CD8-positive, alpha-beta memory T cell (primary cell): ENCODE measurements around the gene CLCN7. TPM values are rescaled to one million over a fixed set of nuclear protein-coding genes. Genes with fewer than 3 reads are reported as not detected.

Experiments
- CTCF ChIA-PET: fragments of 350-600 bp; sonication (Branson Sonifier 250); formaldehyde crosslinking; loops from one replicate; lab custom pipeline; 2021; ENCODE audit warnings: antibody characterized with exemption; lab: Charles Lee
- POLR2A ChIA-PET: fragments of 350-600 bp; sonication (Branson Sonifier 250); formaldehyde crosslinking; loops from one replicate; lab custom pipeline; 2021; ENCODE audit warnings: antibody characterized with exemption; lab: Charles Lee
- DNase-seq, 5 donors: peaks; one replicate each; pipeline versions ENCODE4 v3.0.0 to v3.0.0-alpha.2; 2020 to 2022; ENCODE audit warnings: mixed read lengths in 1 of 5
- H3K27ac ChIP-seq: one replicate; pipeline ENCODE4 v1.7.0; 2013; ENCODE audit warnings: low read depth, mild to moderate bottlenecking, low read length, moderate library complexity
- H3K27me3 ChIP-seq: 2 replicates; pipeline ENCODE4 v1.7.0; 2013; ENCODE audit warnings: low read length, mild to moderate bottlenecking; ENCODE audit not compliant: insufficient read depth, poor library complexity, severe bottlenecking
- H3K36me3 ChIP-seq: 2 replicates; pipeline ENCODE4 v1.7.0; 2013; ENCODE audit warnings: mild to moderate bottlenecking, low read length, moderate library complexity; ENCODE audit not compliant: insufficient read depth
- H3K4me1 ChIP-seq: 2 replicates; pipeline ENCODE4 v1.7.0; 2013; ENCODE audit warnings: mild to moderate bottlenecking, low read length, moderate library complexity; ENCODE audit not compliant: insufficient read depth
- H3K4me3 ChIP-seq: 2 replicates; pipeline ENCODE4 v1.7.0; 2013; ENCODE audit warnings: mild to moderate bottlenecking, low read length
- H3K9me3 ChIP-seq: 2 replicates; pipeline ENCODE4 v1.7.0; 2013; ENCODE audit warnings: mild to moderate bottlenecking, low read length
- H3K27ac Mint-ChIP-seq, 8 donors: one replicate each; pipeline ENCODE4 v1.8.0; 2020 to 2021; ENCODE audit warnings: mixed read lengths in 8 of 8, mild to moderate bottlenecking in 6 of 8, inconsistent platforms in 3 of 8, moderate library complexity in 3 of 8
- H3K27me3 Mint-ChIP-seq, 2 donors: one replicate each; pipeline ENCODE4 v1.8.0; 2020 to 2021; ENCODE audit warnings: mixed read lengths in 2 of 2, mild to moderate bottlenecking in 1 of 2, moderate library complexity in 1 of 2
- H3K36me3 Mint-ChIP-seq, 3 donors: one replicate each; pipeline ENCODE4 v1.8.0; 2020 to 2021; ENCODE audit warnings: mixed read lengths in 3 of 3, inconsistent platforms in 1 of 3, mild to moderate bottlenecking in 1 of 3
- H3K4me1 Mint-ChIP-seq, 3 donors: one replicate each; pipeline ENCODE4 v1.8.0; 2020 to 2021; ENCODE audit warnings: mixed read lengths in 3 of 3, inconsistent platforms in 1 of 3, mild to moderate bottlenecking in 1 of 3
- H3K4me3 Mint-ChIP-seq, 7 donors: one replicate each; pipeline ENCODE4 v1.8.0; 2020 to 2021; ENCODE audit warnings: mixed read lengths in 7 of 7, mild to moderate bottlenecking in 6 of 7, moderate library complexity in 4 of 7, inconsistent platforms in 2 of 7
- H3K9me3 Mint-ChIP-seq, 5 donors: one replicate each; pipeline ENCODE4 v1.8.0; 2020 to 2022; ENCODE audit warnings: mixed read lengths in 5 of 5, mild to moderate bottlenecking in 3 of 5, moderate library complexity in 2 of 5, inconsistent platforms in 1 of 5
- polyA plus RNA-seq: library from polyadenylated mRNA; unstranded; fragments of 300-500 nt; fragmentation: Illumina TruSeq; gene quantifications from one replicate; pipeline ENCODE4 v1.2.3, GENCODE V29; 2021
- total RNA-seq, 2 experiments: library from RNA; stranded (reverse); gene quantifications; one replicate each; pipeline ENCODE4 v1.2.3, GENCODE V29; 2021

CLCN7 gene
- total and polyA plus RNA-seq, 3 experiments from 2014 or later, result 29.3 to 59.1 (median 52.8) TPM

- H3K27ac Mint-ChIP-seq, result peak overlapping the region in 4 of 8 donors; percentile 14 to 90 (median 48)
- H3K27ac ChIP-seq, result no peak overlapping the region
- H3K4me3 ChIP-seq, result no peak overlapping the region
Measured at GRCh38 chr16:1407753-1408152, 67.1 kb downstream of the CLCN7 start.

GRCh38 chr16:1403733-1404132 lies 71.1 kb downstream of the CLCN7 start:
- no peak for DNase-seq
- no peak overlapping the region for H3K4me3 Mint-ChIP-seq
- H3K4me1 Mint-ChIP-seq, result peaks cover 5 to 32% (median 18%) of the 10 kb centered on the region in 3 donors
- no peak overlapping the region for H3K27ac Mint-ChIP-seq
- H3K36me3 ChIP-seq, result peaks cover 10% of the 10 kb centered on the region
- no peaks in the 10 kb centered on the region for H3K9me3 ChIP-seq
- peaks cover 11% of the 10 kb centered on the region for H3K4me1 ChIP-seq
- no peak overlapping the region for H3K27ac ChIP-seq
- no peaks in the 10 kb centered on the region for H3K27me3 ChIP-seq
- peaks cover 0 to 66% (median 4%) of the 10 kb centered on the region in 3 donors for H3K36me3 Mint-ChIP-seq
- H3K4me3 ChIP-seq, result no peak overlapping the region
- ChIA-PET CTCF (no interaction called here), POLR2A (no interaction called here)
- peaks cover 0 to 1% of the 10 kb centered on the region in 2 donors for H3K27me3 Mint-ChIP-seq
- no peaks in the 10 kb centered on the region for H3K9me3 Mint-ChIP-seq

More at GRCh38 chr16:1407753-1408152, 67.1 kb downstream of the CLCN7 start:
- Histone ChIP-seq H3K9me3 (no peaks in the 10 kb centered on the region), H3K27me3 (no peaks in the 10 kb centered on the region), H3K4me1 (peaks cover 14% of the 10 kb centered on the region), H3K36me3 (peaks cover 7% of the 10 kb centered on the region)
- Mint-ChIP-seq H3K27me3 (no peaks in the 10 kb centered on the region), H3K4me3 (peak overlapping the region; percentile 41 to 87 (median 71)), H3K4me1 (peaks cover 16 to 54% (median 23%) of the 10 kb centered on the region in 3 donors), H3K9me3 (no peaks in the 10 kb centered on the region), H3K36me3 (peaks cover 0 to 55% (median 4%) of the 10 kb centered on the region in 3 donors)
- ChIA-PET CTCF (interaction anchor here (1.2 to 1.5 kb wide), 2 partner anchors 43 to 44 kb away, joined by 3 read pairs; no protein-coding TSS in a partner anchor), POLR2A (interaction anchor here (0.5 to 1.4 kb wide), 7 partner anchors 13 to 557 kb away, joined by 3 to 4 read pairs (median 3); partner anchors contain the start of genes RPS2 and UQCC4)
- no peak for DNase-seq

GRCh38 chr16:1403036-1403435 lies 71.8 kb downstream of the CLCN7 start:
- no peaks in the 10 kb centered on the region for H3K9me3 ChIP-seq
- peaks cover 14% of the 10 kb centered on the region for H3K36me3 ChIP-seq
- H3K4me1 ChIP-seq, result peaks cover 5% of the 10 kb centered on the region
- no peak overlapping the region for H3K27ac ChIP-seq
- Mint-ChIP-seq H3K4me1 (peaks cover 5 to 27% (median 18%) of the 10 kb centered on the region in 3 donors), H3K4me3 (no peak overlapping the region), H3K27me3 (peaks cover 0 to 1% of the 10 kb centered on the region in 2 donors), H3K9me3 (no peaks in the 10 kb centered on the region), H3K27ac (no peak overlapping the region), H3K36me3 (peaks cover 0 to 73% (median 4%) of the 10 kb centered on the region in 3 donors)
- DNase-seq, result no peak
- CTCF ChIA-PET, result interaction anchor here (1.0 kb wide), 1 partner anchor 87 kb away, joined by 3 read pairs; no protein-coding TSS in a partner anchor
- H3K27me3 ChIP-seq, result no peaks in the 10 kb centered on the region
- no peak overlapping the region for H3K4me3 ChIP-seq
- POLR2A ChIA-PET, result no interaction called here

GRCh38 chr16:1401758-1402154 lies 73.1 kb downstream of the CLCN7 start:
- H3K4me3 Mint-ChIP-seq, result no peak overlapping the region
- H3K27ac Mint-ChIP-seq, result no peak overlapping the region
- ChIA-PET POLR2A (no interaction called here), CTCF (no interaction called here)
- H3K9me3 Mint-ChIP-seq, result no peaks in the 10 kb centered on the region
- H3K4me3 ChIP-seq, result no peak overlapping the region
- H3K36me3 ChIP-seq, result peaks cover 15% of the 10 kb centered on the region
- no peaks in the 10 kb centered on the region for H3K9me3 ChIP-seq
- H3K4me1 ChIP-seq, result no peaks in the 10 kb centered on the region
- peaks cover 0 to 1% of the 10 kb centered on the region in 2 donors for H3K27me3 Mint-ChIP-seq
- peaks cover 0 to 75% (median 4%) of the 10 kb centered on the region in 3 donors for H3K36me3 Mint-ChIP-seq
- peaks cover 3 to 18% (median 10%) of the 10 kb centered on the region in 3 donors for H3K4me1 Mint-ChIP-seq
- no peak overlapping the region for H3K27ac ChIP-seq
- no peaks in the 10 kb centered on the region for H3K27me3 ChIP-seq
- DNase-seq, result no peak

- H3K27me3 ChIP-seq, result no peaks in the 10 kb centered on the region
- H3K27ac ChIP-seq, result no peak overlapping the region
- no peak overlapping the region for H3K4me3 ChIP-seq
- Mint-ChIP-seq H3K4me3 (no peak overlapping the region), H3K36me3 (peaks cover 0 to 72% (median 4%) of the 10 kb centered on the region in 3 donors), H3K27ac (no peak overlapping the region), H3K9me3 (no peaks in the 10 kb centered on the region), H3K4me1 (peaks cover 3 to 14% (median 10%) of the 10 kb centered on the region in 3 donors), H3K27me3 (peaks cover 0 to 3% of the 10 kb centered on the region in 2 donors)
- H3K36me3 ChIP-seq, result peaks cover 15% of the 10 kb centered on the region
- ChIA-PET CTCF (no interaction called here), POLR2A (no interaction called here)
- no peak for DNase-seq
- H3K9me3 ChIP-seq, result no peaks in the 10 kb centered on the region
- no peaks in the 10 kb centered on the region for H3K4me1 ChIP-seq
Measured at GRCh38 chr16:1401061-1401757, 73.6 kb downstream of the CLCN7 start.

- Histone ChIP-seq H3K4me3 (no peak overlapping the region), H3K27ac (no peak overlapping the region), H3K4me1 (no peaks in the 10 kb centered on the region), H3K36me3 (peaks cover 15% of the 10 kb centered on the region), H3K27me3 (no peaks in the 10 kb centered on the region), H3K9me3 (no peaks in the 10 kb centered on the region)
- no peak overlapping the region for H3K27ac Mint-ChIP-seq
- peaks cover 0 to 70% (median 4%) of the 10 kb centered on the region in 3 donors for H3K36me3 Mint-ChIP-seq
- H3K9me3 Mint-ChIP-seq, result no peaks in the 10 kb centered on the region
- H3K27me3 Mint-ChIP-seq, result peaks cover 0 to 4% of the 10 kb centered on the region in 2 donors
- CTCF ChIA-PET, result no interaction called here
- POLR2A ChIA-PET, result no interaction called here
- no peak overlapping the region for H3K4me3 Mint-ChIP-seq
- no peak for DNase-seq
- peaks cover 3 to 10% (median 4%) of the 10 kb centered on the region in 3 donors for H3K4me1 Mint-ChIP-seq
Measured at GRCh38 chr16:1398826-1399581, 75.8 kb downstream of the CLCN7 start.

GRCh38 chr16:1398351-1398750 lies 76.5 kb downstream of the CLCN7 start:
- no peaks in the 10 kb centered on the region for H3K9me3 ChIP-seq
- H3K4me3 ChIP-seq, result no peak overlapping the region
- no peaks in the 10 kb centered on the region for H3K9me3 Mint-ChIP-seq
- H3K27me3 ChIP-seq, result no peaks in the 10 kb centered on the region
- H3K27ac Mint-ChIP-seq, result no peak overlapping the region
- peaks cover 18% of the 10 kb centered on the region for H3K36me3 ChIP-seq
- peaks cover 0 to 4% of the 10 kb centered on the region in 2 donors for H3K27me3 Mint-ChIP-seq
- no peak overlapping the region for H3K27ac ChIP-seq
- H3K4me3 Mint-ChIP-seq, result no peak overlapping the region
- no peak for DNase-seq
- H3K36me3 Mint-ChIP-seq, result peaks cover 0 to 68% (median 4%) of the 10 kb centered on the region in 3 donors
- peaks cover 2 to 7% (median 3%) of the 10 kb centered on the region in 3 donors for H3K4me1 Mint-ChIP-seq
- POLR2A ChIA-PET, result no interaction called here
- CTCF ChIA-PET, result no interaction called here
- H3K4me1 ChIP-seq, result no peaks in the 10 kb centered on the region

- no peaks in the 10 kb centered on the region for H3K9me3 ChIP-seq
- no peak overlapping the region for H3K4me3 ChIP-seq
- Mint-ChIP-seq H3K27ac (no peak overlapping the region), H3K36me3 (peaks cover 0 to 66% (median 3%) of the 10 kb centered on the region in 3 donors), H3K9me3 (no peaks in the 10 kb centered on the region), H3K4me3 (no peak overlapping the region), H3K4me1 (peaks cover 0 to 5% (median 3%) of the 10 kb centered on the region in 3 donors), H3K27me3 (peaks cover 0 to 4% of the 10 kb centered on the region in 2 donors)
- H3K4me1 ChIP-seq, result no peaks in the 10 kb centered on the region
- H3K36me3 ChIP-seq, result peaks cover 24% of the 10 kb centered on the region
- DNase-seq, result no peak
- no peaks in the 10 kb centered on the region for H3K27me3 ChIP-seq
- CTCF ChIA-PET, result no interaction called here
- no peak overlapping the region for H3K27ac ChIP-seq
- POLR2A ChIA-PET, result no interaction called here
Measured at GRCh38 chr16:1397779-1398178, 77.0 kb downstream of the CLCN7 start.
